Lung (tissue), 12 donors: ENCODE results near the gene TMEM86B. TPM values are rescaled to one million over a fixed set of nuclear protein-coding genes. Genes with fewer than 3 reads are reported as not detected.

ENCODE experiments used
- ATAC-seq: fragments of 200-7000 bp; cut with Tn5 transposase; one replicate; pipeline ENCODE4 v1.9.1; 2020; ENCODE audit warnings: moderate number of reproducible peaks; ENCODE audit not compliant: insufficient read depth, low FRiP score
- DNase-seq, 3 donors: peaks; one replicate each; pipeline ENCODE4 v3.0.0-alpha.2; 2013 to 2017
- H3K27ac ChIP-seq, 2 donors: one replicate each; pipeline ENCODE4 v1.5.1; 2013; ENCODE audit warnings: mild to moderate bottlenecking in 2 of 2, moderate library complexity in 2 of 2, control low read depth in 1 of 2, inconsistent platforms in 1 of 2, low read depth in 1 of 2, low read length in 1 of 2
- H3K27me3 ChIP-seq, 3 donors: one replicate each; pipeline ENCODE4 v1.5.1; 2013; ENCODE audit warnings: low read length in 2 of 3; ENCODE audit not compliant: control insufficient read depth in 3 of 3, insufficient read depth in 3 of 3
- H3K36me3 ChIP-seq, 4 donors: one replicate each; pipeline ENCODE4 v1.5.1; 2013; ENCODE audit warnings: low read length in 4 of 4, mild to moderate bottlenecking in 1 of 4, moderate library complexity in 1 of 4; ENCODE audit not compliant: control insufficient read depth in 4 of 4, insufficient read depth in 4 of 4
- H3K4me1 ChIP-seq, 5 donors: one replicate each; pipeline ENCODE4 v1.5.1; 2013; ENCODE audit warnings: low read length in 5 of 5, mild to moderate bottlenecking in 2 of 5, moderate library complexity in 1 of 5; ENCODE audit not compliant: control insufficient read depth in 5 of 5, insufficient read depth in 5 of 5
- H3K4me3 ChIP-seq: one replicate; pipeline ENCODE4 v1.5.1; 2013; ENCODE audit warnings: mild to moderate bottlenecking, control low read depth, moderate library complexity
- H3K9ac ChIP-seq, 2 donors: one replicate each; pipeline ENCODE4 v1.5.1; 2013; ENCODE audit warnings: low read length in 2 of 2, control low read depth in 1 of 2; ENCODE audit not compliant: insufficient read depth in 1 of 2
- H3K9me3 ChIP-seq, 4 donors: one replicate each; pipeline ENCODE4 v1.5.1; 2013; ENCODE audit warnings: low read length in 3 of 4, mild to moderate bottlenecking in 1 of 4, moderate library complexity in 1 of 4; ENCODE audit not compliant: control insufficient read depth in 4 of 4, insufficient read depth in 3 of 4
- CTCF ChIP-seq: IDR thresholded peaks from 2 replicates; pipeline ENCODE4 v1.5.1; 2012; ENCODE audit warnings: mild to moderate bottlenecking; ENCODE audit errors: control extremely low read depth, extremely low read depth
- WGBS, 2 donors: extraction: QIAGEN DNeasy Blood & Tissue Kit; methylation state at CpG; one replicate each; pipeline ENCODE4 v1.1.7; 2013; 5-methylcytosine and 5-hydroxymethylcytosine counted together
- polyA plus RNA-seq, 2 donors: library from polyadenylated mRNA; stranded (reverse); fragments of 200-250 nt; gene quantifications; one replicate each; pipeline ENCODE4 v1.2.1, GENCODE V29; 2013
- total RNA-seq, 2 donors: library from RNA; depleted of rRNA in 1 of 2; stranded (reverse); fragments of >200 nt in 1 of 2; gene quantifications; one replicate each; pipeline ENCODE4 v1.2.1, GENCODE V29; 2014 to 2021
- donor health status: control.
- donor health status: control.
- donor health status: Bipolar disorder and iron deficiency.
- donor health status: healthy.
- donor health status: DM: yes; HTN: yes; CAD: no.

The TMEM86B gene
- total and polyA plus RNA-seq, 4 donors = 1.8 to 5.3 (median 4.3) TPM

DNA sequence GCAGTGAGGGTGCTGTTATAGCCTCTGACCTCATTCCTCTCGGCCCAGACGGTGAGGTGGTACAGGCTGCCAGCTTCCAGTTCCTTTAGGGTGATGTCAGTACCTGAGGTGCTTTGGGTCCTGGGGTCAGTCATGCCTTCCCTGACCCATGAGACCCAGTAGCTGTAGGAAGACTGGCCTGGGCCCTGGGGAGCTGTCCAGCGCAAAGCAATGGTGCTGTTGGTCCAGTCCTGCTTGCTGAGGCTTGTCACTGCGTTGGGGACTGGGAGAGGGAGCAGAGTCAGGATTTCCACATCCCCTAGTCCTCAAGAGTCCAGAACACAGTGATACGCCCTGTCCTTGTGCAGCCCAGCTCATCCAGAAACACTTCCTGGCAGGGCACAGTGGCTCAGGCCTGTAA is 29.9 kb downstream of the TMEM86B start:
- ATAC-seq (no peak), DNase-seq (no peak)
- H3K4me1 ChIP-seq = no peaks in the 10 kb centered on the region
- no peaks in the 10 kb centered on the region for H3K27me3 ChIP-seq
- WGBS, 2 donors = 58 to 74% methylated on average over 5 of the region's 5 CpGs
- no peak for TF ChIP-seq CTCF
- no peak overlapping the region for H3K9ac ChIP-seq
- no peak overlapping the region for H3K4me3 ChIP-seq
- H3K27ac ChIP-seq = no peak overlapping the region
- no peaks in the 10 kb centered on the region for H3K9me3 ChIP-seq
- H3K36me3 ChIP-seq = no peaks in the 10 kb centered on the region

DNA sequence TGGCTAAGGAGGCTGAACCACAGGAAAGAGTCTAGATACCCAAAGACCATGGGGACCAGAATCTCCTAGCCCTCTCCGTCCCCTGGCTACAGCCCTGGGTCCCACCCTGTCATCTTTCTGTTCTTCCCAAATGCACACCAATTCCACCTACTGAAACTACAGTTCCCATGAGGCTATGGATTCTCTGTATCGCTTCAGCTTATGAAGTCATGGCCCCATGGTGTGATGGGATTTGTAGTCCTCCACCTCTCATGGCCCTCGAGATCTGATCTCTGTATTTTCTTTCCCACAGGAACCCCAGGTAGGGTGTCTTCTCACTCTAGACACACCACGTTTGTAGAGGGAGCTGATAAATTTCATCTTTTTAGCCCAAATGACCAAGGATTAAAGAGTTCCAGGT is 31.0 kb downstream of the TMEM86B start:
- Histone ChIP-seq H3K9me3 (no peaks in the 10 kb centered on the region), H3K27me3 (no peaks in the 10 kb centered on the region), H3K27ac (no peak overlapping the region), H3K9ac (no peak overlapping the region), H3K36me3 (no peaks in the 10 kb centered on the region), H3K4me1 (no peaks in the 10 kb centered on the region), H3K4me3 (no peak overlapping the region)
- DNase-seq (no peak), ATAC-seq (no peak)
- WGBS, 2 donors = 57 to 63% methylated on average over 4 of the region's 4 CpGs
- no peak for TF ChIP-seq CTCF

DNA sequence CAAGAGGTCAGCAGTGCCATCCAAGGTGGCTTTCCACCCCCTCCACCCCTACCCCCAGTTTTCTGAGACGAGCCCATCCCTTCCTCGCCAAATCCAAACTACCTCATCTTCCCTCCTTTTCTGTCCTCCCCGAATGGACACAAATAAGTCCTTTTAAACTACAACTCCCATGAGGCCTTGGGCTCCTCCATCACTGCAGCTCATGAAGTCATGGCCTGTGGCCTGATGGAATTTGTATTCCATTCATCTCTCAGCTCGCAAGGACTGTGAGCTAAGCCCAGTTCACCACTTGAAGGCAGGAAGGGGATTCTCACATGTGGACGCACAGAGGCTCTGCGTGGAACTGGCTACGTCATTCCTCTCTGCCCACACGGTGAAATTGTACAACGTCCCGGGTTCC is 31.8 kb downstream of the TMEM86B start:
- 87 to 90% methylated on average over 10 of the region's 10 CpGs for WGBS, 2 donors
- Histone ChIP-seq H3K36me3 (no peaks in the 10 kb centered on the region), H3K27ac (no peak overlapping the region), H3K27me3 (no peaks in the 10 kb centered on the region), H3K4me1 (no peaks in the 10 kb centered on the region), H3K9me3 (no peaks in the 10 kb centered on the region), H3K4me3 (no peak overlapping the region), H3K9ac (no peak overlapping the region)
- TF ChIP-seq CTCF = no peak
- DNase-seq = no peak
- no peak for ATAC-seq

GRCh38 chr19:55193481-55193880 is 35.1 kb downstream of the TMEM86B start:
- H3K9ac ChIP-seq = no peak overlapping the region
- ATAC-seq = no peak
- H3K27ac ChIP-seq = no peak overlapping the region
- WGBS, 2 donors = 61 to 67% methylated on average over 11 to 12 of the region's 12 CpGs
- H3K27me3 ChIP-seq = no peaks in the 10 kb centered on the region
- H3K9me3 ChIP-seq = no peaks in the 10 kb centered on the region
- TF ChIP-seq CTCF = no peak
- DNase-seq = no peak
- no peaks in the 10 kb centered on the region for H3K36me3 ChIP-seq
- no peak overlapping the region for H3K4me3 ChIP-seq
- no peaks in the 10 kb centered on the region for H3K4me1 ChIP-seq
